COLO668 (cell line): ENCODE measurements around the gene FRAT2.
"Not testable (repeated sequence)": the region's sequence is repeated elsewhere in the genome, so short reads cannot be mapped to it uniquely, and the experiment has no call there.

ENCODE experiments used
- DNase-seq: peaks from one replicate; lab custom pipeline; 2025; ENCODE audit not compliant: unreplicated experiment; lab: John Stamatoyannopoulos, UW

FRAT2 gene

GRCh38 chr10:97292097-97292861 is 42.2 kb downstream of the FRAT2 start, which contains the start of gene ARHGAP19:
Gene ARHGAP19, minus strand, starts transcription at chr10:97292637. Its CDS starts 10 bp downstream, at chr10:97292627.
- peak; percentile 90 for DNase-seq

GRCh38 chr10:97291357-97292096 is 43.0 kb downstream of the FRAT2 start:
- no peak for DNase-seq

- not testable (repeated sequence) for DNase-seq
Observed at GRCh38 chr10:97290576-97291356, 43.8 kb downstream of the FRAT2 start.

- not testable (repeated sequence) for DNase-seq
Observed at GRCh38 chr10:97290076-97290475, 44.5 kb downstream of the FRAT2 start.
